Fibroblast of peridontal ligament (primary cell): Measurements from ENCODE around the gene FZD4.
"Not testable (repeated sequence)": the region's sequence is repeated elsewhere in the genome, so short reads cannot be mapped to it uniquely, and the experiment has no call there.

ENCODE experiments used
- DNase-seq: peaks from one replicate; pipeline ENCODE4 v3.0.0-alpha.2; 2010; ENCODE audit errors: extremely low read depth

The FZD4 gene

GRCh38 chr11:86938203-86938899 lies 16.8 kb downstream of the FZD4 start:
- no peak for DNase-seq

GRCh38 chr11:86937193-86937806 lies 17.9 kb downstream of the FZD4 start:
- not testable (repeated sequence) for DNase-seq

- no peak for DNase-seq
Measured at GRCh38 chr11:86934926-86935579, 20.1 kb downstream of the FZD4 start.

GRCh38 chr11:86934582-86934900 lies 20.7 kb downstream of the FZD4 start:
- DNase-seq, result no peak

GRCh38 chr11:86933891-86934581 lies 21.2 kb downstream of the FZD4 start:
- DNase-seq, result peak; percentile 49

- DNase-seq, result no peak
Measured at GRCh38 chr11:86932924-86933875, 22.0 kb downstream of the FZD4 start.

- DNase-seq, result no peak
Measured at GRCh38 chr11:86932259-86932585, 23.0 kb downstream of the FZD4 start.

- peak; percentile 66 for DNase-seq
Measured at GRCh38 chr11:86931548-86932258, 23.5 kb downstream of the FZD4 start.

- DNase-seq, result peak; percentile 78
Measured at GRCh38 chr11:86930957-86931547, 24.1 kb downstream of the FZD4 start.

- DNase-seq, result no peak
Measured at GRCh38 chr11:86926975-86927374, 28.2 kb downstream of the FZD4 start.

GRCh38 chr11:86923999-86924766 lies 31.0 kb downstream of the FZD4 start:
- no peak for DNase-seq

GRCh38 chr11:86922225-86922624 lies 33.0 kb downstream of the FZD4 start:
- no peak for DNase-seq

GRCh38 chr11:86919557-86920210 lies 35.5 kb downstream of the FZD4 start:
- DNase-seq, result peak; percentile 89

GRCh38 chr11:86918973-86919372 lies 36.2 kb downstream of the FZD4 start:
- no peak for DNase-seq

GRCh38 chr11:86918496-86918895 lies 36.7 kb downstream of the FZD4 start:
- DNase-seq, result no peak

GRCh38 chr11:86917589-86917988 lies 37.6 kb downstream of the FZD4 start:
- DNase-seq, result no peak

- peak; percentile 77 for DNase-seq
Measured at GRCh38 chr11:86916330-86916729, 38.9 kb downstream of the FZD4 start.

- peak; percentile 24 for DNase-seq
Measured at GRCh38 chr11:86915850-86916249, 39.3 kb downstream of the FZD4 start.

- DNase-seq, result no peak
Measured at GRCh38 chr11:86914865-86915519, 40.2 kb downstream of the FZD4 start.
